HL-60 (cell line): ENCODE data around the gene KCNH2.
A peak's percentile ranks its signal among the peaks of the same experiment; 100 is the strongest.

Experiments used
- DNase-seq, 2 experiments: peaks; one replicate each; pipeline ENCODE4 v3.0.0-alpha.2; 2010 to 2020; ENCODE audit warnings: low read depth in 1 of 2, low spot score in 1 of 2
- H3K27ac ChIP-seq: fragments of 250-450 bp; sonication (Bioruptor Pico); replicated peaks from 2 replicates; pipeline ENCODE4 v1.5.1; 2020; ENCODE audit warnings: mild to moderate bottlenecking, moderate library complexity
- H3K27me3 ChIP-seq: fragments of 250-450 bp; sonication (Bioruptor Pico); 2 replicates; pipeline ENCODE4 v1.5.1; 2021; ENCODE audit warnings: mild to moderate bottlenecking, moderate library complexity; ENCODE audit not compliant: insufficient read depth, poor library complexity, severe bottlenecking
- H3K4me3 ChIP-seq: replicated peaks from 2 replicates; pipeline ENCODE4 v1.5.1; 2011; ENCODE audit warnings: mild to moderate bottlenecking, control low read depth, low read length; ENCODE audit not compliant: insufficient read depth
- GABPA ChIP-seq: IDR thresholded peaks from 2 replicates; pipeline ENCODE4 v1.6.1; 2012; ENCODE audit warnings: low read depth
- POLR2AphosphoS5 ChIP-seq: IDR thresholded peaks from 2 replicates; pipeline ENCODE4 v1.6.1; 2012; ENCODE audit warnings: low read depth
- SPI1 ChIP-seq: IDR thresholded peaks from 2 replicates; pipeline ENCODE4 v1.6.1; 2012; ENCODE audit warnings: low read depth, mild to moderate bottlenecking, borderline replicate concordance
- TF ChIP-seq, protein P1 (sequence below): IDR thresholded peaks from 2 replicates; pipeline ENCODE4 v1.6.1; 2012; ENCODE audit warnings: low read depth; ENCODE audit not compliant: insufficient replicate concordance
- TF ChIP-seq, protein P2 (sequence below): IDR thresholded peaks from one replicate; pipeline ENCODE4 v1.5.1; 2011; ENCODE audit warnings: low read length, control low read depth, inconsistent platforms; ENCODE audit not compliant: insufficient read depth

The KCNH2 gene

DNA sequence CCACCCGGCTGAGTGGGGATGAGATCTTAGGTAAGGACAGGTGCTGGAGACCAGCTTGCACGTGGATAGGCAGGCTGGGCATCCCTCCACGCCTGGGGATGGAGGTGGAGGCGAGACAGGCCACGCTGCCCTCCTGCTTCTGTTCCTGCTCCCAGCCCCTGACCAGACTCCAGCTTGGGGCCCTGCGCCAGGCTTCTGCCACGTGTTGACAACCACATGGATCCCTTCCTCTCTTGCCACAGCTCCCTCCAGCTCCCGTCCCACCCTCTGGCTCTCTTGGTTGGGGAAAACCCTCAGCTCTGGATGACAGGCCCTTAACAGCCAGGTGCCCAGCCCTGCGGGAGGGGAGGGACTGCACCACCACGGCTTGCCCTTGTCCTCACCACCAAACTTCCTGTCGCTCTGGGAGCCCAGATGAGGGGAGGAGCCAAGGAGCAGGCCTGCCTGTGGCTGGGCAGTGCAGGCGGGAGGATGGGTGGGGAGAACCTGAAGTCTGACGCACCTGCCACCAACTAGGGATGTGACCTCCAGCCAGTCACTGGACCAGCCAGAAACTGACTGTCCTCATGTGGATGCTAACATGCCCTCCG is 36.0 kb downstream of the KCNH2 start:
- TF ChIP-seq GABPA, result no peak
- TF ChIP-seq, protein P1, sequence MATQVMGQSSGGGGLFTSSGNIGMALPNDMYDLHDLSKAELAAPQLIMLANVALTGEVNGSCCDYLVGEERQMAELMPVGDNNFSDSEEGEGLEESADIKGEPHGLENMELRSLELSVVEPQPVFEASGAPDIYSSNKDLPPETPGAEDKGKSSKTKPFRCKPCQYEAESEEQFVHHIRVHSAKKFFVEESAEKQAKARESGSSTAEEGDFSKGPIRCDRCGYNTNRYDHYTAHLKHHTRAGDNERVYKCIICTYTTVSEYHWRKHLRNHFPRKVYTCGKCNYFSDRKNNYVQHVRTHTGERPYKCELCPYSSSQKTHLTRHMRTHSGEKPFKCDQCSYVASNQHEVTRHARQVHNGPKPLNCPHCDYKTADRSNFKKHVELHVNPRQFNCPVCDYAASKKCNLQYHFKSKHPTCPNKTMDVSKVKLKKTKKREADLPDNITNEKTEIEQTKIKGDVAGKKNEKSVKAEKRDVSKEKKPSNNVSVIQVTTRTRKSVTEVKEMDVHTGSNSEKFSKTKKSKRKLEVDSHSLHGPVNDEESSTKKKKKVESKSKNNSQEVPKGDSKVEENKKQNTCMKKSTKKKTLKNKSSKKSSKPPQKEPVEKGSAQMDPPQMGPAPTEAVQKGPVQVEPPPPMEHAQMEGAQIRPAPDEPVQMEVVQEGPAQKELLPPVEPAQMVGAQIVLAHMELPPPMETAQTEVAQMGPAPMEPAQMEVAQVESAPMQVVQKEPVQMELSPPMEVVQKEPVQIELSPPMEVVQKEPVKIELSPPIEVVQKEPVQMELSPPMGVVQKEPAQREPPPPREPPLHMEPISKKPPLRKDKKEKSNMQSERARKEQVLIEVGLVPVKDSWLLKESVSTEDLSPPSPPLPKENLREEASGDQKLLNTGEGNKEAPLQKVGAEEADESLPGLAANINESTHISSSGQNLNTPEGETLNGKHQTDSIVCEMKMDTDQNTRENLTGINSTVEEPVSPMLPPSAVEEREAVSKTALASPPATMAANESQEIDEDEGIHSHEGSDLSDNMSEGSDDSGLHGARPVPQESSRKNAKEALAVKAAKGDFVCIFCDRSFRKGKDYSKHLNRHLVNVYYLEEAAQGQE, result no peak
- no peak for TF ChIP-seq SPI1
- TF ChIP-seq, protein P2, sequence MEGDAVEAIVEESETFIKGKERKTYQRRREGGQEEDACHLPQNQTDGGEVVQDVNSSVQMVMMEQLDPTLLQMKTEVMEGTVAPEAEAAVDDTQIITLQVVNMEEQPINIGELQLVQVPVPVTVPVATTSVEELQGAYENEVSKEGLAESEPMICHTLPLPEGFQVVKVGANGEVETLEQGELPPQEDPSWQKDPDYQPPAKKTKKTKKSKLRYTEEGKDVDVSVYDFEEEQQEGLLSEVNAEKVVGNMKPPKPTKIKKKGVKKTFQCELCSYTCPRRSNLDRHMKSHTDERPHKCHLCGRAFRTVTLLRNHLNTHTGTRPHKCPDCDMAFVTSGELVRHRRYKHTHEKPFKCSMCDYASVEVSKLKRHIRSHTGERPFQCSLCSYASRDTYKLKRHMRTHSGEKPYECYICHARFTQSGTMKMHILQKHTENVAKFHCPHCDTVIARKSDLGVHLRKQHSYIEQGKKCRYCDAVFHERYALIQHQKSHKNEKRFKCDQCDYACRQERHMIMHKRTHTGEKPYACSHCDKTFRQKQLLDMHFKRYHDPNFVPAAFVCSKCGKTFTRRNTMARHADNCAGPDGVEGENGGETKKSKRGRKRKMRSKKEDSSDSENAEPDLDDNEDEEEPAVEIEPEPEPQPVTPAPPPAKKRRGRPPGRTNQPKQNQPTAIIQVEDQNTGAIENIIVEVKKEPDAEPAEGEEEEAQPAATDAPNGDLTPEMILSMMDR, result no peak
- TF ChIP-seq POLR2AphosphoS5, result no peak
- DNase-seq, result peak in 1 of 2 experiments; percentile 71
- Histone ChIP-seq H3K27ac (no peak overlapping the region), H3K4me3 (no peak overlapping the region), H3K27me3 (no peaks in the 10 kb centered on the region)

DNA sequence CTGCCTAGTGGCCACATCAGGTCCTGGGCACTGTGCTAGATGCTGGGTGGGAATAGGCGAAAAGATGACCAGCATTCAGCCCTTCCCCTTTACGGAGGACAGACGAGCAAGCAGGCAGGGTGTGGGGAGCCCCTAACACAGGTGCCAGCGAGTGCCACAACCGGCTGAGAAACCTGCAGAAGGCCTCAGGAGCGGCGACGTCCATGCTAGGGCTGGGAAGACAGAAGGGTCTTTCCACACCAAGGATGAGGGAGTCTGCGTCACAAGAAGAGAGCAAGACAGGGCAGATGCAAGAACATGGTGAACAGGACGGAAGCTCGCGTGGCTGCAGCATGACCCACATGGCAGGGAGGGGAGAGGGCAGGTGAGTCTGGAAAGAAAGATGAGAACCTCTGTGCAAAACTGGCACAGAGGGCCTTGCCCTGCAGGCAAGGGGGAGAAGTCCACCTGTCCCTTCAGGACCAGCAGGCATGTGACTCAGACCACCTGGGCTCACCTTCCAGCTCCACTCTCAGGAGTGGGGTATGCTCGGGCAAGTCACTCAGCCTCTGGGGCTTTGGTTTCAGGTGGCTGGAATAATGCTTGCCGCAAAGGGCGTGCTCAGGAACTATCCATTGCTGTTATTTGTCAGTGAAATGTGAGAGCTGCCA is 36.6 kb downstream of the KCNH2 start:
- H3K27me3 ChIP-seq, result no peaks in the 10 kb centered on the region
- no peak for DNase-seq
- TF ChIP-seq, protein P2, result no peak
- TF ChIP-seq POLR2AphosphoS5 (no peak), GABPA (no peak), SPI1 (no peak)
- TF ChIP-seq, protein P1, result no peak
- H3K27ac ChIP-seq, result no peak overlapping the region
- no peak overlapping the region for H3K4me3 ChIP-seq

DNA sequence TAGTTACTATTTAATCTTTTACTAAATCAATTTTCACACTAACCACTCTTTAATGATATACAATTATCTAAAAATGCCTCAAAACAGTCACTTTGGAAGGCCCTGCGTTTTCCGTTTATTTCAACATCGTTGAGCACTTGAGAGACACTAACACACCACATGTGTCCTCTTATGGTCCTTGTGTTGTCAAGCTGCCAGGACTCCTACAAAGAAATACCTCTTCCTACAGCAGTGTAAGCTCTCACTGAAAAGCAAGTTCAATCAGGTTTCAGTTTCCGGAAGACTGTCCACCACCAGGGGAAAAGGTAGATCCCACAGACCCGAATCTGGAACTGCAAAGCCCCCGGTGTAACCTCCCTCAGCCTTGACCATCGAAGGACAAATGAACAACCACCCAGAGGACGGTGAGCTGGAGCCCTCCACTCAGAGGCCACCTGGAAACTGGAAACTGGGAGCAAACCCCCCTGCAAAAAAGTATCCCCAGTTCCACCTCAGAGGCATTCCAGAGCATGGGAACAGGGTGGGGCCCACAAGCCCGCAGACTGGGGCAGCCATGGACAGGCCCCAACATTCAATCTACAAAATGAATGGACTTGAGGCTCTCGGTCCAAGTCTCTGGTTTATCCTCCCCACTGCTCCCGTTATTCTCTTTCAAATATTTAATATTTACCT is 37.6 kb downstream of the KCNH2 start:
- Histone ChIP-seq H3K27me3 (no peaks in the 10 kb centered on the region), H3K4me3 (no peak overlapping the region), H3K27ac (no peak overlapping the region)
- no peak for DNase-seq
- TF ChIP-seq SPI1, result no peak
- TF ChIP-seq, protein P1, result no peak
- no peak for TF ChIP-seq GABPA
- TF ChIP-seq, protein P2, result no peak
- TF ChIP-seq POLR2AphosphoS5, result no peak
